NCI-H345 treated with DMSO at 0.1 percent for 48 hours (cell line): ENCODE results near the gene SRGAP2B.
"Not testable (repeated sequence)": the region's sequence is repeated elsewhere in the genome, so short reads cannot be mapped to it uniquely, and the experiment has no call there.

Source experiments
- DNase-seq: peaks from one replicate; lab custom pipeline; 2025; ENCODE audit not compliant: unreplicated experiment; lab: John Stamatoyannopoulos, UW

SRGAP2B gene

DNA sequence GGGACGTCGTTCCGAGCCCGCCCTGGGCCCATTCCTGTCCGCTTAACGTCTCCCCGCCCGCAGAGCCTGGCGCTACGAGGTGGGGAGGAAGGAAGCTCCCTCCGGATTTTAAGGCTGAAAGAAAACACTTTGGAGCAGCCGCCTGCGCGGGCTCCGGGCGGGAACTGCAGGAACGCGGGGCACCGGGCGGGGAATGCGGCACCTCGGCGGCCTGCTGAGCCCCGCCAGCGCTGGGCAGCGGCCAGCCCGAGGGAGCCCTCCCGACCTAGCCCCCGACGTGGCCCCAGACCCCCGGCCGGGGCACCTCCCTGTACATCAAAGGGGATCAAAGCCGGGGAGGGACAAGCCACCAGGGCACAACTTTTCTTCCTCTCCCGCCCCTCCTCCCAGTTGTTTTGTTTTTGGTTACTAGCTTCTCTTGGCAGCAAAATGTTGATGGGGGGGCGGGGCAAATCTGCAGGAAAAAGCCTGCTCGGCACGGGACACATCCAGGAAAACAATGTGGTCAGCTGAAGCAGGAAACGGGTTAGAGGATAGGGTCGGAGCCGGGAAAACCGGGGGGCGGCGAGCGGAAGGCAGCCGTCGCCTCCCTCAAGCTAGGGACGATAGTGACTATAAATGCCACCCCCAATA lies 1.5 kb downstream of the SRGAP2B start:
- DNase-seq, result not testable (repeated sequence)

DNA sequence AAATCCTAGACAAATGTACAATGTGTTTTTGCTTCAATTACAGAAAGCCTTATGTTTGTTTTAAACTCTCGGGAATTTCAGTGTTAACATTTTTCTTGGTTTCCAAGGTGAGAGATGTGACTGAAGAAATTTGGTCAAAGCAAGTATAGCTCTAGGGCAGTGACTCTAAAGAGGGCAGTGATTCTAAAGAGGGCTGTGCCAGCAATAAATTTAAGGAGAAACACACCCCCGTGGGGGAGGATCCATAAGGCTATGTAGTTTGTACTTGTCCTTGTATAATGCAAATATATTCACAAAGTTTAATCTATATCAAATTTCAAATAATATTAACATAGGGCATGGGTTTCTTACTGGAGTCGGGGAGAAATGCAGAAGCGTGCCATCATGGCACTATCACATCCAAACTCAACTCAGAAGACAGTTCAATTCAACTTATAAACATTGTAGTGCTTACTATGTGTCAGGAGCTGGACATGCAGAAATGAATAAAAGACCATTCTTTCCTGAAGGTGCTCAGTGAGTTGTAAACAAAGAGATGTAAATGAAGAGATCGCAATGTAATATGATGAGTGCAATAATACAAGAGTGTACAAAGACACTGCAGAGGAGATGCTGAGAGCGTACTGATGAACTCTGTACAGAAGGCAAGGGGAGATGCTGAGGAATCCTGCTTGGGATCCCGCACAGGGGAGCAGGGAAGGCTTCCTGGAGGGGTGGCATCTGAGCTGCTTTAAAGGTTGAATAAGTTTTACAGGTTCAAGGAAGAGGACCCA lies 12.5 kb downstream of the SRGAP2B start:
- DNase-seq, result not testable (repeated sequence)

DNA sequence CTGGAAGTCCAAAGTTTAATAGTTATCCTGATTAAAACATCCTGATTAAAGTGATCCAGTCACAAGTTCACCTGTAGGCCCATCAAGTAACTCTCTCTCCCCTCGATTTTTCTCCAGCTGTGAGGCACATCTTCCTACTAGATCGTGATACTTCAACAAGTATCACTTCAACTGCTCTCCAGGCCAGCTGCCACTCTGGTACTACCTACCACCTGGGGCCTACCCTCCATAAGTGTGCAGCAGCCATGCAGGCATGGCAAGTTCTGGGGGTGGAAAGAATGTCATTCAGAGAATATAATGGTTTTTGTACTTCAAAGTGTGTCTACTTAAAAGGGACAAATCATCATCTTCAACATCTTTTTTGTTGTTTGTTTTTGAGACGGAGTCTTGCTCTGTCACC lies 14.9 kb downstream of the SRGAP2B start:
- DNase-seq, result not testable (repeated sequence)

DNA sequence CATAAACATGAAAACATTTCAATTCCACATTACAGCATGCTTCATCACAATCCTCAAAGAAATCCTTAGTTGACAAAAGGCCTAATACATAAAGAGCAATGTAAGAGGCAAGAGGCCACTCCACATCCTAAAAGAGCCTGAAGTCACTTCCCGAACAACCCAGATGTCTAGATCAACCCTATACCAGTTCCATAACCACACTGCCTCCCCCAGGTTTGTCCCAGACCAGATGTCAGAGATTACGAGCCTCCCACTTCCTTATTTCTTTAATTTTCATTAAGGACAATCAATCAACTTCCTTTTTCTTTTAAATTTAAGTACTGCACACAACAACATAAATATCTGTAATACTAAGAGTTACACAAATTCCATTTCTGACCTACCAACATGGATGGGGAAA lies 15.4 kb downstream of the SRGAP2B start:
- DNase-seq, result not testable (repeated sequence)

DNA sequence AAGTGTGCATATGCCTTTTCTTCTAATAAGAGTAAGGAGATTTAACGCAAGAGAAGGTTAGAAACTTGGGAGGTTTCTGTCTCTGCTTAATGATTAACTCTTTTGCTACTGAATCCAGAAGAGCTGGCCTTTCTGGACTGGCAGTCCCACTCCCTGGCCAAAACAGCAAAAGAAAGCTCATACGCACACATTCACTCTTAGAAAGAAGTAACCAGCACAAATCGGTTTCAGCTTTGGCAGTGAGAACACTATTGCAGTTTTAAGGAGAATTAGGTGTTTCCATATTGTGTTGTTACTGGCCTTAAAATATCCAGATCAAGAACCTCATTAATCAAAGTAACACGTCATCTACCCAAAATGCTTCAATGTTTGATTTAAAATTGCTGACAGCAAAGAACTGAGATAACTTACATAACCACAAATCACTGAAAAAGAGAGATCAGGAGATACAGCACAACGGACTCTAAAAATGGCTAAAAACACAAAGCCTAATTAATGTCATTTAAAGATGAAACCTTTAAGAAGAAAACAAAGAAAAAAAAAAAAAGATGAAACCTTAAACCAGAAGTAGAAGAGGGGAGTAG lies 16.2 kb downstream of the SRGAP2B start:
- not testable (repeated sequence) for DNase-seq

DNA sequence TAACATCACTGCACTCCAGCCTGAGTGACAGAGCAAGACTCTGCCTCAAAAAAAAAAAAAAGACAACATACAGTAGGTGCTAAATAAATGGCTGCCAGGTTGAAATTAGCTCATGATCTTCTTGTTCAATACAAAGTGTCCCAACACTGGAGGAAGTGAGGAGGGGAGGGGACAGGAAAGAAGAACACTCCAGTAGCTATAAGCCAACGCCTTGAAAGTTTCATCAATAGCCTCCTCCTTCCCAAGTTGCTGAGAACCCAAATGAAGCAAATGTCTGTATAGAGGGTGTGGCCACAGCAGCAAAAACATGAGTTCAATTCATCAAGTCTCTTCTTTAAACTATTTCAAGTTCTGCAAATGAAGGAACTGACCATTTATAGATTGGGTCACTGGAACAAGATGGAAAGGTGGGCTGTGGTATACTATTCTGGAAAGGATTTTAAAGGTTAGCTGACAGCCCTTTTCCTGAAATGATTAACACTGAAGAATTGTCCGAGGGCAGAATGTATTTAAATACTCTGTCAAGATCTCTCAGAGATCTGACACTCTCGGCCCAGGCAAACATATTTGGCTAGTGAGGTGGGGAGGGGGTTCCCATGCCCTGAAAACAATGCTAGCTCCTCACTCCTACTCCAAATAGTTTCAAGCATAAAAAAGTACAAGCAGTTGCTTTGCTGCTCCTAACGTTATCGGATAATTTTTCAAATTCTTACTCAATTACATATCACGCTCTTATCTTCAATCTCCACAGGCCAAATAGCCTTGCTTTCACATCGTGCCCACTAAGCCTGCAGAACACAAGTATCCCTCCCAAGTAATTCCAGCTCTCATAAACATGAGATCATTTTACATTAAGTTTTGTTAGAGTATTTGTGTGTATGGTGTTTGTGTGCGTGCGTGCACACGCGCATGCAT lies 17.0 kb downstream of the SRGAP2B start:
- not testable (repeated sequence) for DNase-seq

DNA sequence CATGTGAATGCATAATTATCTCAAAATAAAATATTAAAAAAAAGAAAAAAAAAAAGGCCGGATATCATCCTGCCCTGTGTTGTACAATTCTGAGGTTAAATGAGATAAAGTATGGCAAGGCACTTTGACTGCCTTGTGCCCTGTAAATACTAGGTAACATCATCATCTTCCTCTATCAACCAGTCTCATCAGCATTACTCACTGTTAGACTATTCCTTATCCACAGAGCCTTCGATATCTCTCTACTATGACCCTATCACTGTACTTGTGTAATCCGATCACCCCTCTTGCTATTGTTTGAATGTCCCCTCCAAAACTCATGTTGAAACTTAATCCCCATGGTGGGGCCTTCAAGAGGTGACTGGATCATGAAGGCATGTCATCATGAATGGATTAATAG lies 18.3 kb downstream of the SRGAP2B start:
- not testable (repeated sequence) for DNase-seq

DNA sequence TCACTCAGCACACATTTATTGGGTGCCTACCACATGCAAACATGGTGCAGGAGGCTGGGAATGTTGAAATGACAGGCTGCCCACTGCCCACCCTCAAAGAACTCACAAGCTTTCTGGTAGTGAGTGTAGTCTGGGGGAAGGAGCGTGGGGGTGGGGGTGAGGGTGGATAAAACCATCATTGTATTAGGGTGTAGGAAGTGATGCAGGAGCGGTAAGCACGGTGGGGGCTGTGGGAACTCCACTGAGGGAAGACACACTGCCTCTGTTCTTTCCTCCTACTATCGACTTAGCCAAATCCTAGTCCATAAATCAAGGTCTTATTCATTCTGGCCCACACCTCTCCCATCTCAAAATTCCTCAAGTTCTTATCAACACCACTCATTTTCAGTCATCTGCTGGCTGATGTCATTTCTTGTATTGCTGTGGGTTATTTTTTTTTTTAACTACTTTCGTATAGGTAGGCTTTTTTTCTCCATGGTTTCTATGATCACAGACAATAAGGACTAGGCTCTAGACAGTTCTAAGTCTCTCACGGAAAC lies 21.0 kb downstream of the SRGAP2B start:
- not testable (repeated sequence) for DNase-seq

DNA sequence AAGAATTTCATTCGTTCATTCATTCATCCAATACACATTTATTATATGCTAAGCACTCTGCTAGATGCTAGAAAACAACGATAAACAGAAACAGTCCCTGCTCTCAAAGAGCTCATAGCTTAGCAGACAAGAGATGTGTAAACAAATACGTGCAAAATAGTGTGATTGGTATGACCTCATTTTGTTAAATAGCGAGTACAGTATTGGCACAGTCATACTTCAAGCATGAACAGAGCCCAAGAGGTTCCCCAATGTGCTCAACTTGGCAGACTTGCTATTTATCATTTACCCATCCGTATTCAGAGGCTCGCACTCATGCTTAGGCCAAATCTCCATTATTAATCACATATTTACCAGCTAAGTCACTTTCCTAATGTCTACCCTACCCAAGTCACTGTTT lies 23.6 kb downstream of the SRGAP2B start:
- DNase-seq, result not testable (repeated sequence)

DNA sequence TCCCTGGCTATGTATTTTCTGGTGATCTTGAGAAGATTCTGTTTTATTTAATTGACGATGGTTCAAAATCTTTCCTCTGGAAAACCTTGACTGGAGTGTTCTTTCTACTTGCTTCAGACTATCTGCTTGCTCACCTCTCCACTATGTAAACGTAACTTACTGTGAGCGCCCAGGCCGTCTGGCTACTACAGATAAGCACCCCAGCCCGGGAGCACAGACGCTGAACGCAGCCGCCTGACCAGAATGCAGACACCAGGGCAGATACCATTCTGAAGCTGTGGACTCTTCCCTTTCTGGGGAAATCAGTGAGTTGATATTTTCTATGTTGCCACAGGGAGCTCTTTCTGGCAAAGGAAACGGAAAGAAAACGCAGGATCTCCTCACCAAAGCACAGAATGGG lies 28.6 kb downstream of the SRGAP2B start:
- DNase-seq, result not testable (repeated sequence)

DNA sequence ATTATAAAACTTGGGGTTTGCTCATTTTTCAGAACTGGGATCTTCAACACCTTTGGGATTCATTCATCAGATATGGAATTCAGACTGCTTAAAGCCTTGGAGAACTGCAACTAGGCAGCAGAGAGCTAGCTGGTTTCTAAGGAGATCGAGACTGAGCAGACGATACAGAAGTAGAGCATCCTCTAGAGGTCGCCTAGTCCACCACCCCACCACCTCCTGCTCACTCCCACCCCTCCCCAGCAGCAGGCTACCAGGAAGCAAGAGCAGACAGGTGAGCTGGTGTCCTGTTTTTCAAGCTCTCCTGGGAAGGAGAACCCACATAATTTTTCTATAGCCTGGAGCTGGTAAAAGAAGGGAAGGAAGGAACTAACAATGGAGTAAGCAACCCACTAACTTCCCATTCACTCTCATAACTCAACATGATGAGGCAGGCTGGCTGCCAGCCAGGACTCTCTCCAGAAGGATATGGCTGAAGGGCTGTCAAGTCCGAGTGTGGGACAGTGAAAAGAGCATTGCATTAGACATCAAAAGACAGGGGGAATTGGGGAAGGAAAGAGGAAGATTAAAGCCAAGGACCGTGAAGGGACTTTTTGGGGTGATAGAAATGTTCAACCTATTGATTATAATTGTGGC lies 29.8 kb downstream of the SRGAP2B start:
- DNase-seq, result not testable (repeated sequence)

DNA sequence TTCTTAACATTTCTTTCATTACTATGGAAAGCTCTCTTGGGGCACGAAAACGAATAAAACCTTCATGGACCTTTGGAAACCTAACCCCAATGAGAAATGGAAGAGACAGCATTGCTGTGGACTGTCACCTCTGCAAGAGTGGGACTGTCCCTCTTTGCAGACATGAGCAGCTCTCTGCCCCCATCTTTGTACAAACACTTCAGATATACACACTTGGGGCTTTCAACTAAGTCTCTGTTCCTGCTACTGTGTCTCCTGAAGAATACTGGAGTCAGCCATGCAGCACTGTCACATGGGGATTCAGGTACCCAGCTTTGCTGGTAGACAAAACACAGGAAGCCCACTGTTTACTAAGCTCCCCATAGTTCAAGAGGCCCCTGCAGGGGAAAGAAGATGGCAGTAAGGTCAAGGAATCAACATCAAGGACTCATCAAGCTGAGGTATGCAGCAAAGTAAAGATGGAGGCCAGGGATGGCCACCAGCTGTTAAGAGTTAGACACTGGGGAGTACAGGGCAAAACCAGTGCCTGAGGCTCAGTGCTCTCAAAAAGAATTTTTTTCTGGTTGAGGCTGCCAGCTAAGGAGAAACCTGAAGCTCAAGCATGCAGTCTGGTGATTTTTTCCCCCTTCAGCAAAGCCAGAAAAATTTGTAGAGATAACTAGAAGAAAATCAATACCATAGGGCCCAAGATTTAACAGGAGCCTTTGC lies 31.0 kb downstream of the SRGAP2B start:
- DNase-seq, result not testable (repeated sequence)

DNA sequence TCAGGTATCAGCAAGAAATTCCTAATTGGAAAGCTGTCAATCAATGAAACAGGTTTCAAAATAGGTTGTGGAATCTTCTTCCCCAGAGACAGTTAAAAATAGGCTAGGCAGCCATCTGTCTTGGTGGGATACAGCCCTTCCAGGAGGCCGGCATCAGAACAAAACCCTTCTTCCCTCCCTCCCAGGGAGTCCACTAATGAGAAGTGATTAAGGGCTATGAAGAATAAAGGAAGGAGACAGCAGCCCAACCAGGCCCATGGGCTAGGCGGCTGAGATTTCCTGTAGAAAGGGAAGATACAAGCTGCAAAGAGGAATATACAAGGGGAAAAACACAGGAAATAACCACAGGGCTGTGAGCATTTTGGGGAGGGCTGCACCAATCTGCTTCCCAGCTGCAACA lies 31.8 kb downstream of the SRGAP2B start:
- DNase-seq, result not testable (repeated sequence)

DNA sequence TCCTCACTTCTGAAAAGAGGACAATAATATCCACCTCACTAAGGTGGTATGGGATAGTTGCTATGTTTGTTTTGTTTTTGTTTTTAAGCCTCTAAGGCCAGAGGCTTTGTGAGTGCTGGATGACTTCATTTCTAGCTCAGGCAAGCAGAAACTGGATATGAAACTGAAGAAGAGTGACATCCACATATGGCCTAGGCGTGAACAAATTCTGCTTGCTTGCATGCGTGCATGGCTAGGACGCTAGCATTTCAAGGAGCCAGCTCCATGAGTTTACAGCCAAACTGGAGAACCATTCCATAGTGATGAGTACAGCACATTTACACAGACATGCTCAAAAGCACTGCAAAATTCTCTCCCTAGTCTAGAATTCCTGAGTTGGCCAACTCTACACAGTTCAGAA lies 36.9 kb downstream of the SRGAP2B start:
- not testable (repeated sequence) for DNase-seq

DNA sequence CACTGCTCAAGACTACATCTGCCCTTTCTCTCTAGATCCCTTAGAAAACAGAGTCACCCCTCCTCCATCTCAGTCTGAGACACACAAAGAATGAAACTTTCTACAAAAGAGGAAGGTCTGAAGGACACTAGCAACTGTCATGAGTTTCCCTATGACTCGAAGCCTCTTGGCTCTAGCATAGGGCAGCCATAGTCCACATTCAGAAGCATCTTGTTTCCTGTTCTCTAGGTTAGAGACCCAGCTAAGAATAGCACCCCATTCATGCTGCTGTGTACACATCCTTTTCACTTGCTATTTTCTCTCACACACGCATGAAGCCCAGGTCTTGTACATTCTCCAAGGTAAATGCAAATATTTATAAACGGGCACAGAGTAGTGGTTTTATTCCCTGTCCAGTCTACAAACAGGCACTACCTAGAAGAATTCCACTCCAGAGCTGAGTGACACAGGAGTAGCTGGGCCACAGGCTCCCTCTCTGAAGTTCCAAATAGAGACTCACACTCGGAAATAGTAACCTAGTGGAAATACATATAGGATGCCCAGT lies 39.8 kb downstream of the SRGAP2B start:
- not testable (repeated sequence) for DNase-seq

DNA sequence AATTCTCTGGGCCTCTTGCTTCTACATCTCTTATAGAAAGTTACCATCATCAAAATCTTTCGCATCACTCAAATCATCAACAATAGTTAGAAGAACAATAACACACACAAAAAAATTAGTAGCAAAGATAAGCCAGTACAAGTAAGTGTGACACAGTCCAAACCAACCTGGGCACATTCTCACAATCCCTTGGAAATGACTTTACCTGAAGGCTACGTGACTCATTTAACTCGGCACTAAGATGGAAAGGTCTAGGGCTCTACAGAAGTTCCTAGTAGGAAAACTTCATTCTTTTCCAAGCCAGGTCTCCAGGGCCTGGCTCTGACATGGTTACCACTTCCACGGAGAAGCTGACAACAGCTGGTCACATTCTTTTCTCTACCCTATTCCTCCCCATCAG lies 41.7 kb downstream of the SRGAP2B start:
- DNase-seq, result not testable (repeated sequence)

DNA sequence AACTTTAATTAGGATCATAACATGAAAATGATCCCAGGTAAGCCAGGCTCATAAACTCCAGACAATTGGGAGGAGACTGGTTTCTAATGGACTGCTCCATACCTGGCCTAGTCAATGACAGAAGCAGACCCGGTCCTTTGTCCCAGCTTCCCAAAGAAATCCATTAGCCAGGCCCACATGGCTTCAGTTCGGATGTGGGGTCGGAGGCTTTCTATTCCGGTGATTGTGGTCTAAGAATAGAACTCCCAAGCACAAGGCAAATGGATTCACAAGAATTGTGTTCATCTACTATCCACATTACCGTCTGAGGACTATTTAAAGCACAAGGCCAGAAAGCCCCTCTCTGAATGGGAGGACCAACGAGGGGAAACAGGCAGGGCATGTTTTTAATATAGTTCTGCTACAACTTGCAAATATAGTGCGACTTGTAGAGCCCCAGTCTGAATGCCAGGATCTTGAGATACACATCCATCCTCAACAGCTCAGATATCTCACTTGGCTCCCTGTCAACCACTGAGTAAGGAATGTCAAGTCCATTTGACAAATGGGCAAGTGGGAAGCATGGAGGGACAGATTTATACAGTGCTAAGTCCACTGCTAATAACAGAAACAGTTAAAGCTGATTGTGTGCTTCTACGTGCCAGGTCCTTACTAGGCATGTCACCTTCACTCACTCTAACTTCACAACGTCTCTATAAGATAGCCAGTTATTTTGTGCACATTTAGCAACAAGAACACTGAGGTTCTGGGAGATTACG lies 42.9 kb downstream of the SRGAP2B start:
- not testable (repeated sequence) for DNase-seq

DNA sequence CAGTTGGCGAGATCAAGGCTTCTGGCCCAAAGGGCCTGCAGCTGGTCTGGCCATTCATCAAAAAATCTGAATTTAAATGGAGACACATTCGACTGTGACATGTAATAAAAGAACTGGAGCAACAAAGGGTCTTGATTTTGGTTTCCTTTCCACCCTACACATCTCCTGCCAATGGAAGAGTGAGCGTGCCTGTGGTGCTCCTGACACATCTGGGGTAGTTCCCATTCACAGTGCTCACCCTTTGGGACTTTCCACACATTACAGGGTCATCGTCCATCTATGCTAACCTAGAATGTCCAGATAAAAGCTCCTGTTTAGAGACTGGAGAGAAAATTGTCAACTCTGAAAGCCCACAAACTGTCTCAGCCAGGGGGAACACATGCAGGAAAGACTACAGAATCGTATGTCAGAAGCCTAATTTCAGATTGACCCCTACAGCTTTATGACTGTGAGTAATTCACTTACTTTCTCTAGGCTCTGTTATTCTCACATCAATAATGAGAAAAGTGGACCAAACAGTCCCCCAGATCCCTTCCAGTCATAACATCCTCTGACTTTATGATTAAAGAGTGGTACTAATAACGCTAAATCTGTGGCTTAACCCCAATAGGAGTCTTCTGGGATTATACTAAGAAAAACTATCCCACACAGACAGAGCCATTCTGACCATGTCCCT lies 46.8 kb downstream of the SRGAP2B start:
- DNase-seq, result not testable (repeated sequence)
